Measurements from ENCODE around the gene MXI1. TPM values are rescaled to one million over a fixed set of nuclear protein-coding genes. Genes with fewer than 3 reads are reported as not detected.

Gene MXI1
- total RNA-seq, 1 experiment from 2014 or later, result 12.1 TPM

Other genes with a start within 250 kb of the MXI1 start
- gene ADD3, start 199.6 kb upstream of the MXI1 start, total RNA-seq (2021; ENCODE audit: unreplicated experiment), result 32.4 TPM
- gene SMNDC1, start 97.3 kb downstream of the MXI1 start, total RNA-seq (2021; ENCODE audit: unreplicated experiment), result 62.2 TPM